H1 (cell line): Measurements from ENCODE around the gene CPA4. TPM values are rescaled to one million over a fixed set of nuclear protein-coding genes. Genes with fewer than 3 reads are reported as not detected.

Source experiments
- CTCF ChIA-PET: fragments of 300-600 bp; sonication (Branson Sonifier 250); formaldehyde crosslinking; loops from one replicate; lab custom pipeline; 2021; ENCODE audit not compliant: partially characterized antibody; lab: Charles Lee
- POLR2A ChIA-PET: fragments of 300-600 bp; sonication (Branson Sonifier 250); formaldehyde crosslinking; loops from one replicate; lab custom pipeline; 2021; ENCODE audit warnings: inconsistent platforms; ENCODE audit not compliant: partially characterized antibody; lab: Charles Lee
- DNase-seq, 2 experiments: peaks; one replicate each; pipeline versions ENCODE4 v3.0.0 to v3.0.0-alpha.2; 2010 to 2022; ENCODE audit warnings: low spot score in 2 of 2, low read depth in 1 of 2, mixed read lengths in 1 of 2
- FAIRE-seq: peaks from 2 replicates; lab custom pipeline; 2011; peaks lifted over from hg19 to GRCh38; lab: Jason Lieb, UNC
- H2AFZ ChIP-seq: 2 replicates; pipeline ENCODE4 v1.8.1; 2012; ENCODE audit warnings: low read length, inconsistent platforms
- H2AK5ac ChIP-seq: 2 replicates; pipeline ENCODE4 v1.6.1; 2013; ENCODE audit warnings: low read depth, low read length
- H2BK120ac ChIP-seq: replicated peaks from 2 replicates; pipeline ENCODE3; 2013; ENCODE audit warnings: low read depth, low read length, inconsistent platforms
- H2BK12ac ChIP-seq: 2 replicates; pipeline ENCODE4 v1.6.1; 2013; ENCODE audit warnings: low read depth, low read length
- H2BK15ac ChIP-seq: 2 replicates; pipeline ENCODE4 v1.6.1; 2013; ENCODE audit warnings: low read length
- H2BK20ac ChIP-seq: 2 replicates; pipeline ENCODE4 v1.6.1; 2013; ENCODE audit warnings: low read length
- H2BK5ac ChIP-seq: 2 replicates; pipeline ENCODE4 v1.6.1; 2013; ENCODE audit warnings: low read depth, low read length
- H3K14ac ChIP-seq: 2 replicates; pipeline ENCODE4 v1.6.1; 2013; ENCODE audit warnings: inconsistent platforms; ENCODE audit not compliant: insufficient read length
- H3K18ac ChIP-seq: 2 replicates; pipeline ENCODE4 v1.6.1; 2013; ENCODE audit warnings: low read length; ENCODE audit errors: extremely low read depth
- H3K23ac ChIP-seq: 2 replicates; pipeline ENCODE4 v1.6.1; 2013; ENCODE audit warnings: inconsistent platforms; ENCODE audit not compliant: insufficient read length
- H3K23me2 ChIP-seq: 2 replicates; pipeline ENCODE4 v1.6.1; 2013; ENCODE audit warnings: low read depth, low read length
- H3K27ac ChIP-seq: 2 replicates; pipeline ENCODE4 v1.6.1; 2011; ENCODE audit warnings: low read depth, low read length, inconsistent platforms
- H3K27me3 ChIP-seq, 4 experiments: replicated peaks in 1 of 4; 1 replicate in 1 of 4; 2 replicates in 3 of 4; pipeline versions ENCODE4 v1.6.1 to v1.8.1; 2011 to 2013; ENCODE audit warnings: low read length in 3 of 4, mild to moderate bottlenecking in 3 of 4, inconsistent platforms in 2 of 4, mixed read lengths in 2 of 4, moderate library complexity in 1 of 4; ENCODE audit not compliant: control insufficient read depth in 3 of 4, insufficient read depth in 3 of 4; ENCODE audit errors: extremely low read depth in 1 of 4
- H3K36me3 ChIP-seq, 4 experiments: 2 replicates each; pipeline versions ENCODE4 v1.6.1 to v1.8.1; 2011 to 2013; ENCODE audit warnings: mild to moderate bottlenecking in 4 of 4, low read length in 3 of 4, moderate library complexity in 2 of 4, control low read depth in 1 of 4, inconsistent platforms in 1 of 4; ENCODE audit not compliant: insufficient read depth in 4 of 4, control insufficient read depth in 2 of 4
- H3K4ac ChIP-seq: replicated peaks from 2 replicates; pipeline ENCODE3; 2013; ENCODE audit warnings: low read length, low read depth, mixed read lengths, inconsistent platforms; ENCODE audit not compliant: insufficient read length
- H3K4me1 ChIP-seq, 4 experiments: replicated peaks in 1 of 4; 1 replicate in 1 of 4; 2 replicates in 3 of 4; pipeline versions ENCODE4 v1.6.1 to v1.8.1; 2011 to 2013; ENCODE audit warnings: low read length in 3 of 4, inconsistent platforms in 2 of 4, mixed read lengths in 1 of 4; ENCODE audit not compliant: insufficient read depth in 4 of 4, control insufficient read depth in 3 of 4
- H3K4me2 ChIP-seq, 2 experiments: 2 replicates each; pipeline versions ENCODE4 v1.6.1 to v1.8.1; 2011 to 2013; ENCODE audit warnings: low read depth in 2 of 2, low read length in 2 of 2, control low read depth in 1 of 2, inconsistent platforms in 1 of 2, mild to moderate bottlenecking in 1 of 2; ENCODE audit not compliant: insufficient read depth in 1 of 2
- H3K4me3 ChIP-seq, 4 experiments: fragments of 200-600, 300-600 bp in 1 of 4; sonication (generic), shearing (Covaris generic), sonication (Bioruptor Twin) in 1 of 4; 2 replicates each; pipeline versions ENCODE4 v1.5.1 to v1.8.1; 2011 to 2016; ENCODE audit warnings: low read length in 4 of 4, low read depth in 3 of 4, control low read depth in 2 of 4, inconsistent platforms in 2 of 4, mild to moderate bottlenecking in 2 of 4, mixed read lengths in 1 of 4, moderate library complexity in 1 of 4; ENCODE audit not compliant: insufficient read depth in 2 of 4; ENCODE audit errors: extremely low read depth in 1 of 4
- H3K56ac ChIP-seq: replicated peaks from 2 replicates; pipeline ENCODE3; 2013; ENCODE audit warnings: low read depth, mild to moderate bottlenecking, mixed read lengths, low read length, inconsistent platforms; ENCODE audit not compliant: insufficient read length
- H3K79me1 ChIP-seq: 2 replicates; pipeline ENCODE4 v1.6.1; 2013; ENCODE audit warnings: low read depth, low read length, control low read depth
- H3K79me2 ChIP-seq, 2 experiments: 2 replicates each; pipeline versions ENCODE4 v1.6.1 to v1.8.1; 2012 to 2013; ENCODE audit warnings: low read length in 2 of 2, mild to moderate bottlenecking in 2 of 2, inconsistent platforms in 1 of 2; ENCODE audit not compliant: insufficient read depth in 2 of 2, control insufficient read depth in 1 of 2
- H3K9ac ChIP-seq, 4 experiments: replicated peaks in 1 of 4; 1 replicate in 1 of 4; 2 replicates in 3 of 4; pipeline versions ENCODE4 v1.6.1 to v1.8.1; 2011 to 2013; ENCODE audit warnings: low read depth in 3 of 4, low read length in 3 of 4, control low read depth in 2 of 4, mild to moderate bottlenecking in 2 of 4, moderate library complexity in 2 of 4, inconsistent platforms in 1 of 4; ENCODE audit errors: extremely low read depth in 1 of 4
- H3K9me3 ChIP-seq, 2 experiments: 2 replicates each; pipeline versions ENCODE4 v1.6.1 to v1.8.1; 2012 to 2013; ENCODE audit warnings: mild to moderate bottlenecking in 2 of 2, moderate library complexity in 2 of 2, control low read depth in 1 of 2, inconsistent platforms in 1 of 2, low read depth in 1 of 2, low read length in 1 of 2, mixed read lengths in 1 of 2; ENCODE audit not compliant: insufficient read depth in 2 of 2
- H4K20me1 ChIP-seq, 2 experiments: replicated peaks in 1 of 2; 2 replicates each; pipeline versions ENCODE3 to v1.8.1; 2011 to 2013; ENCODE audit warnings: inconsistent platforms in 2 of 2, low read length in 2 of 2, mild to moderate bottlenecking in 1 of 2; ENCODE audit not compliant: insufficient read depth in 2 of 2, control insufficient read depth in 1 of 2
- H4K5ac ChIP-seq: 2 replicates; pipeline ENCODE4 v1.6.1; 2013; ENCODE audit warnings: low read length, low read depth, mixed read lengths, inconsistent platforms; ENCODE audit not compliant: insufficient read length
- H4K8ac ChIP-seq: 2 replicates; pipeline ENCODE4 v1.8.0; 2013; ENCODE audit warnings: mild to moderate bottlenecking, moderate library complexity, low read length, inconsistent platforms; ENCODE audit not compliant: insufficient read depth; ENCODE audit errors: extremely low read depth
- H4K91ac ChIP-seq: replicated peaks from 2 replicates; pipeline ENCODE3; 2013; ENCODE audit warnings: low read length, mixed read lengths, inconsistent platforms; ENCODE audit not compliant: insufficient read length
- BCL11A ChIP-seq, 2 experiments: IDR thresholded peaks; one replicate each; pipeline ENCODE4 v1.6.1; 2011; ENCODE audit warnings: low read depth in 2 of 2, low read length in 2 of 2, mild to moderate bottlenecking in 2 of 2
- CHD2 ChIP-seq: IDR thresholded peaks from 2 replicates; pipeline ENCODE4 v1.6.1; 2012; ENCODE audit warnings: low read length, improper control_type of control experiment
- GABPA ChIP-seq: IDR thresholded peaks from 2 replicates; pipeline ENCODE4 v1.6.1; 2011; ENCODE audit warnings: mild to moderate bottlenecking, low read length, moderate library complexity, borderline replicate concordance; ENCODE audit not compliant: insufficient read depth
- HDAC6 ChIP-seq: IDR thresholded peaks from one replicate; pipeline ENCODE4 v1.7.1; 2012; ENCODE audit warnings: low read depth, mild to moderate bottlenecking, inconsistent platforms, low read length, moderate library complexity
- KDM1A ChIP-seq: fragments of 200-600, 300-600 bp; sonication (generic); IDR thresholded peaks from 2 replicates; pipeline ENCODE4 v1.7.1; 2016; ENCODE audit warnings: mild to moderate bottlenecking, low read length, borderline replicate concordance
- MAFK ChIP-seq: IDR thresholded peaks from 2 replicates; pipeline ENCODE4 v1.6.1; 2012; ENCODE audit warnings: low read depth, mild to moderate bottlenecking, improper control_type of control experiment, low read length
- RAD21 ChIP-seq, 2 experiments: IDR thresholded peaks in 1 of 2; conservative IDR thresholded peaks in 1 of 2; 2 replicates each; pipeline ENCODE4 v1.6.1; 2011; ENCODE audit warnings: low read depth in 2 of 2, low read length in 2 of 2, improper control_type of control experiment in 1 of 2, inconsistent platforms in 1 of 2, mild to moderate bottlenecking in 1 of 2, moderate library complexity in 1 of 2
- SAP30 ChIP-seq: fragments of 300-600 bp; sonication (generic); IDR thresholded peaks from 2 replicates; pipeline ENCODE4 v1.7.1; 2012; ENCODE audit warnings: low read length, moderate library complexity, mild to moderate bottlenecking, inconsistent platforms; ENCODE audit not compliant: insufficient read depth, insufficient replicate concordance
- TAF7 ChIP-seq: optimal IDR thresholded peaks from 2 replicates; pipeline ENCODE3; 2011; ENCODE audit warnings: low read depth, mild to moderate bottlenecking, inconsistent platforms, low read length, moderate library complexity, borderline replicate concordance
- ZNF274 ChIP-seq: IDR thresholded peaks from 2 replicates; pipeline ENCODE4 v1.7.0; 2012; ENCODE audit warnings: low read length, borderline replicate concordance; ENCODE audit errors: extremely low read depth
- WGBS, 2 experiments: shearing (Covaris generic) in 1 of 2; methylation state at CpG; one replicate each; pipeline versions ENCODE4 v1.1.6 to v1.1.7; 2013 to 2015; ENCODE audit warnings: low lambda C conversion rate in 2 of 2, mixed read lengths in 2 of 2, inconsistent platforms in 1 of 2, low coverage in 1 of 2, missing lambda C conversion rate in 1 of 2; ENCODE audit not compliant: insufficient replicate concordance in 2 of 2, insufficient coverage in 1 of 2, insufficient read length in 1 of 2; ENCODE audit errors: extremely low coverage in 1 of 2, missing lambda C conversion rate in 1 of 2; 5-methylcytosine and 5-hydroxymethylcytosine counted together
- polyA plus RNA-seq, 7 experiments: library from polyadenylated mRNA; depleted of rRNA in 3 of 7; stranded (reverse) in 5 of 7; unstranded in 2 of 7; fragments of >200 nt in 5 of 7; fragments of 200-250 nt in 2 of 7; gene quantifications; 1 replicate in 5 of 7; 2 replicates in 1 of 7; 4 replicates in 1 of 7; pipeline versions ENCODE4 v1.2.1 to v1.2.3, GENCODE V29; 2011 to 2013; ENCODE audit warnings: missing spikeins in 2 of 7, mixed read lengths in 2 of 7
- total RNA-seq: library from RNA; stranded (reverse); fragmentation: NEBNext Ultra II Directional; extraction: Animal tissue kit (Norgen Biotek cat#: 25700); gene quantifications from 2 replicates; pipeline ENCODE4 v1.2.1, GENCODE V29; 2021

CPA4 gene
- total and polyA plus RNA-seq, 2 of the 8 experiments (the other 6 are each of a cell fraction or from before 2014, with no cell fraction given) = 0.03 TPM; not detected in 1

- no peak overlapping the region for H3K27ac ChIP-seq
- no peak overlapping the region for H2BK20ac ChIP-seq
- H2BK15ac ChIP-seq = no peak overlapping the region
- H4K91ac ChIP-seq = no peak overlapping the region
- no peak overlapping the region for H3K9ac ChIP-seq
- H4K8ac ChIP-seq = no peak overlapping the region
- no peaks in the 10 kb centered on the region for H3K23me2 ChIP-seq
- no peak overlapping the region for H2BK120ac ChIP-seq
- H4K20me1 ChIP-seq = no peaks in the 10 kb centered on the region
- FAIRE-seq = no peak
- H3K4ac ChIP-seq = no peak overlapping the region
- no peaks in the 10 kb centered on the region for H3K79me2 ChIP-seq
- no peaks in the 10 kb centered on the region for H3K27me3 ChIP-seq
- H2AFZ ChIP-seq = no peak overlapping the region
- no peak for DNase-seq
- ChIA-PET POLR2A (interaction anchor here (0.7 kb wide), 1 partner anchor 513 kb away, joined by 3 read pairs; no protein-coding TSS in a partner anchor), CTCF (interaction anchor here (1.0 kb wide), 1 partner anchor 134 kb away, joined by 3 read pairs; no protein-coding TSS in a partner anchor)
- 68% methylated on average over 3 of the region's 3 CpGs; no CpG with 5 or more reads in 1 of the 2 experiments for WGBS, 2 experiments
- no peak overlapping the region for H3K4me2 ChIP-seq
- no peak overlapping the region for H2AK5ac ChIP-seq
- H3K79me1 ChIP-seq = no peaks in the 10 kb centered on the region
- H4K5ac ChIP-seq = no peak overlapping the region
- H3K36me3 ChIP-seq = no peaks in the 10 kb centered on the region
- no peak overlapping the region for H2BK12ac ChIP-seq
- H2BK5ac ChIP-seq = no peak overlapping the region
- no peak overlapping the region for H3K14ac ChIP-seq
- peaks cover 2 to 12% (median 8%) of the 10 kb centered on the region in 4 experiments for H3K4me1 ChIP-seq
- no peak overlapping the region for H3K18ac ChIP-seq
- H3K56ac ChIP-seq = no peak overlapping the region
- H3K9me3 ChIP-seq = no peaks in the 10 kb centered on the region
- no peak overlapping the region for H3K4me3 ChIP-seq
- H3K23ac ChIP-seq = no peak overlapping the region
- no peak for TF ChIP-seq CHD2
- TF ChIP-seq RAD21 (IDR thresholded peaks at IDR 0.05 in 1 of 2, conservative IDR thresholded peaks at IDR 0.05 in 1 of 2; ENCODE audit: low read depth in 2 of 2, low read length in 2 of 2) = no peak
- TF ChIP-seq KDM1A = no peak
- TF ChIP-seq BCL11A (IDR thresholded peaks at IDR 0.05; ENCODE audit: low read depth in 2 of 2, low read length in 2 of 2) = no peak
- no peak for TF ChIP-seq GABPA
- no peak for TF ChIP-seq HDAC6
- no peak for TF ChIP-seq SAP30
- no peak for TF ChIP-seq ZNF274
- no peak for TF ChIP-seq MAFK
- no peak for TF ChIP-seq TAF7
These were observed 49.9 kb downstream of the CPA4 start for GRCh38 chr7:130342701-130343380.
